HepG2 (cell line): ENCODE measurements around the gene SEC14L2. TPM values are rescaled to one million over a fixed set of nuclear protein-coding genes. Genes with fewer than 3 reads are reported as not detected.

ENCODE experiments used
- BORCS8-MEF2B ChIP-seq: sonication (generic); formaldehyde crosslinking; IDR thresholded peaks from 2 replicates; pipeline ENCODE4 v1.8.0; 2022; ENCODE audit warnings: mild to moderate bottlenecking, missing genetic modification reagents
- KAT7 ChIP-seq: IDR thresholded peaks from 2 replicates; pipeline ENCODE4 v1.6.1; 2018; ENCODE audit warnings: borderline replicate concordance, missing compliant biosample characterization
- MIXL1 ChIP-seq: IDR thresholded peaks from 2 replicates; pipeline ENCODE4 v1.6.1; 2016
- TARDBP ChIP-seq: sonication (generic); formaldehyde crosslinking; IDR thresholded peaks from 2 replicates; pipeline ENCODE4 v1.8.0; 2022; ENCODE audit warnings: mild to moderate bottlenecking, missing genetic modification reagents
- THAP11 ChIP-seq: IDR thresholded peaks from 2 replicates; pipeline ENCODE4 v1.6.1; 2016; ENCODE audit warnings: missing biosample characterization, missing genetic modification reagents
- ZNF143 ChIP-seq: sonication (generic); formaldehyde crosslinking; IDR thresholded peaks from 2 replicates; pipeline ENCODE4 v1.4.0; 2020; ENCODE audit warnings: missing genetic modification reagents
- polyA plus RNA-seq, 8 experiments: library from polyadenylated mRNA; depleted of rRNA in 3 of 8; stranded (reverse) in 7 of 8; unstranded in 1 of 8; fragments of >200 nt; fragmentation: Illumina TruSeq in 4 of 8; extraction: Trizol in 4 of 8; gene quantifications; 2 replicates each; pipeline versions ENCODE4 v1.2.1 to v1.2.3, GENCODE V29; 2011 to 2016; ENCODE audit warnings: low read depth in 4 of 8, missing spikeins in 1 of 8, mixed read lengths in 1 of 8; ENCODE audit not compliant: insufficient read depth in 1 of 8
- total RNA-seq, 5 experiments: library from RNA; depleted of rRNA; stranded (reverse); fragments of >200 nt; fragmentation: Illumina TruSeq; extraction: Trizol; gene quantifications; 2 replicates each; pipeline ENCODE4 v1.2.3, GENCODE V29; 2016; ENCODE audit warnings: low read depth in 1 of 5
- TF ChIP-seq, protein P1 (sequence below): sonication (generic); formaldehyde crosslinking; IDR thresholded peaks from 2 replicates; pipeline ENCODE4 v1.5.1; 2020; ENCODE audit warnings: mild to moderate bottlenecking, missing genetic modification reagents, borderline replicate concordance
- TF ChIP-seq, protein P2 (sequence below): sonication (generic); formaldehyde crosslinking; conservative IDR thresholded peaks from 2 replicates; pipeline ENCODE4 v1.4.0; 2020; ENCODE audit warnings: missing genetic modification reagents
- TF ChIP-seq, protein P3 (sequence below): sonication (generic); formaldehyde crosslinking; IDR thresholded peaks from 2 replicates; pipeline ENCODE4 v1.5.0; 2020; ENCODE audit warnings: mild to moderate bottlenecking, missing genetic modification reagents, moderate library complexity
- TF ChIP-seq, protein P4 (sequence below): IDR thresholded peaks from 2 replicates; pipeline ENCODE4 v1.6.1; 2016; ENCODE audit warnings: missing genetic modification reagents, missing compliant biosample characterization
- TF ChIP-seq, protein P5 (sequence below), 2 experiments: sonication (generic) in 1 of 2; formaldehyde crosslinking in 1 of 2; IDR thresholded peaks; 2 replicates each; pipeline versions ENCODE4 v1.4.0 to v1.6.1; 2018 to 2020; ENCODE audit warnings: missing genetic modification reagents in 2 of 2, borderline replicate concordance in 1 of 2, low read depth in 1 of 2, mild to moderate bottlenecking in 1 of 2, missing biosample characterization in 1 of 2
- TF ChIP-seq, protein P6 (sequence below): sonication (generic); formaldehyde crosslinking; IDR thresholded peaks from 2 replicates; pipeline ENCODE4 v1.8.1; 2022; ENCODE audit warnings: low read depth, mild to moderate bottlenecking, missing genetic modification reagents

SEC14L2 gene
- total and polyA plus RNA-seq, 2 of the 13 experiments (the other 11 are each of a cell fraction or from before 2014, with no cell fraction given): 4.1 to 5.1 TPM

DNA sequence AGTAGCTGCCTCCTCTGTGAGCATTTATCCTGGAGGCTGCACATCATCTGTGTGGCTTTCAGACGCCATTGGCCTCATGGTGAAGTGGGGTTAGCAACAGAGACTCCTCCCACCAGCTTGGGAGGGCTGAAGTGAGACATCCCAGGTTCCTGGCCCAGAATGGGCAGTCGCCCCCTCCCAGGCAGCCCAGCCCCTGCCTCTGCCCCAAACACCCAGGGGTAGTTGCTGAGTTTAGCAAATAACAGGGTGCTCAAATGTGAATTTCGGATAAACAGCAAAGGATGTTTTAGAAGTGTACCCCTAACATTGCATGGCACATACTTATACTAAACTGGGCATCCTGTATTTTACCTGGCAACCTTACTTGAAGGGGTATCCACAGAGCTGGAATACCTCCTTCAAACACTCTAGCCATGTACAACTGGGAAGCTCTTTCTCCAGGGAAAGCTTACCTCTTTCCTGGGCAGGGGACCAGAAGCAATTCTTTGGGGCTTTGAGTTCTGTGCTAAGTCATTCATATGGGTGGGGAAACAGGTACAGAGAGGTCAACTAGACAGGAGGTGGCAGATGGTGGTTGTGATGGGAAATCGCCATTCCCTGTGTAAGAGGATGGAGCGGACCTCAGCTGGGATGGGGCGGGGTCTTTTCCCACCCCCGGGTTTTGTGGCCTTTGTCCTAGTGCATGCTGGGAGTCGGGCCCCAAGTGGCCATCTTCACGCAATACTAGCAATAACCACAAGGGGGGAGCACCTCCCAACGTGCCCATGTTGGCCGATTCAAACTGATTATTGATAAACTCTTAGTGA is 48.0 kb downstream of the SEC14L2 start (continued):
- TF ChIP-seq, protein P1, sequence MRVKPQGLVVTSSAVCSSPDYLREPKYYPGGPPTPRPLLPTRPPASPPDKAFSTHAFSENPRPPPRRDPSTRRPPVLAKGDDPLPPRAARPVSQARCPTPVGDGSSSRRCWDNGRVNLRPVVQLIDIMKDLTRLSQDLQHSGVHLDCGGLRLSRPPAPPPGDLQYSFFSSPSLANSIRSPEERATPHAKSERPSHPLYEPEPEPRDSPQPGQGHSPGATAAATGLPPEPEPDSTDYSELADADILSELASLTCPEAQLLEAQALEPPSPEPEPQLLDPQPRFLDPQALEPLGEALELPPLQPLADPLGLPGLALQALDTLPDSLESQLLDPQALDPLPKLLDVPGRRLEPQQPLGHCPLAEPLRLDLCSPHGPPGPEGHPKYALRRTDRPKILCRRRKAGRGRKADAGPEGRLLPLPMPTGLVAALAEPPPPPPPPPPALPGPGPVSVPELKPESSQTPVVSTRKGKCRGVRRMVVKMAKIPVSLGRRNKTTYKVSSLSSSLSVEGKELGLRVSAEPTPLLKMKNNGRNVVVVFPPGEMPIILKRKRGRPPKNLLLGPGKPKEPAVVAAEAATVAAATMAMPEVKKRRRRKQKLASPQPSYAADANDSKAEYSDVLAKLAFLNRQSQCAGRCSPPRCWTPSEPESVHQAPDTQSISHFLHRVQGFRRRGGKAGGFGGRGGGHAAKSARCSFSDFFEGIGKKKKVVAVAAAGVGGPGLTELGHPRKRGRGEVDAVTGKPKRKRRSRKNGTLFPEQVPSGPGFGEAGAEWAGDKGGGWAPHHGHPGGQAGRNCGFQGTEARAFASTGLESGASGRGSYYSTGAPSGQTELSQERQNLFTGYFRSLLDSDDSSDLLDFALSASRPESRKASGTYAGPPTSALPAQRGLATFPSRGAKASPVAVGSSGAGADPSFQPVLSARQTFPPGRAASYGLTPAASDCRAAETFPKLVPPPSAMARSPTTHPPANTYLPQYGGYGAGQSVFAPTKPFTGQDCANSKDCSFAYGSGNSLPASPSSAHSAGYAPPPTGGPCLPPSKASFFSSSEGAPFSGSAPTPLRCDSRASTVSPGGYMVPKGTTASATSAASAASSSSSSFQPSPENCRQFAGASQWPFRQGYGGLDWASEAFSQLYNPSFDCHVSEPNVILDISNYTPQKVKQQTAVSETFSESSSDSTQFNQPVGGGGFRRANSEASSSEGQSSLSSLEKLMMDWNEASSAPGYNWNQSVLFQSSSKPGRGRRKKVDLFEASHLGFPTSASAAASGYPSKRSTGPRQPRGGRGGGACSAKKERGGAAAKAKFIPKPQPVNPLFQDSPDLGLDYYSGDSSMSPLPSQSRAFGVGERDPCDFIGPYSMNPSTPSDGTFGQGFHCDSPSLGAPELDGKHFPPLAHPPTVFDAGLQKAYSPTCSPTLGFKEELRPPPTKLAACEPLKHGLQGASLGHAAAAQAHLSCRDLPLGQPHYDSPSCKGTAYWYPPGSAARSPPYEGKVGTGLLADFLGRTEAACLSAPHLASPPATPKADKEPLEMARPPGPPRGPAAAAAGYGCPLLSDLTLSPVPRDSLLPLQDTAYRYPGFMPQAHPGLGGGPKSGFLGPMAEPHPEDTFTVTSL (CRISPR knock-in tag): no peak
- TF ChIP-seq, protein P2, sequence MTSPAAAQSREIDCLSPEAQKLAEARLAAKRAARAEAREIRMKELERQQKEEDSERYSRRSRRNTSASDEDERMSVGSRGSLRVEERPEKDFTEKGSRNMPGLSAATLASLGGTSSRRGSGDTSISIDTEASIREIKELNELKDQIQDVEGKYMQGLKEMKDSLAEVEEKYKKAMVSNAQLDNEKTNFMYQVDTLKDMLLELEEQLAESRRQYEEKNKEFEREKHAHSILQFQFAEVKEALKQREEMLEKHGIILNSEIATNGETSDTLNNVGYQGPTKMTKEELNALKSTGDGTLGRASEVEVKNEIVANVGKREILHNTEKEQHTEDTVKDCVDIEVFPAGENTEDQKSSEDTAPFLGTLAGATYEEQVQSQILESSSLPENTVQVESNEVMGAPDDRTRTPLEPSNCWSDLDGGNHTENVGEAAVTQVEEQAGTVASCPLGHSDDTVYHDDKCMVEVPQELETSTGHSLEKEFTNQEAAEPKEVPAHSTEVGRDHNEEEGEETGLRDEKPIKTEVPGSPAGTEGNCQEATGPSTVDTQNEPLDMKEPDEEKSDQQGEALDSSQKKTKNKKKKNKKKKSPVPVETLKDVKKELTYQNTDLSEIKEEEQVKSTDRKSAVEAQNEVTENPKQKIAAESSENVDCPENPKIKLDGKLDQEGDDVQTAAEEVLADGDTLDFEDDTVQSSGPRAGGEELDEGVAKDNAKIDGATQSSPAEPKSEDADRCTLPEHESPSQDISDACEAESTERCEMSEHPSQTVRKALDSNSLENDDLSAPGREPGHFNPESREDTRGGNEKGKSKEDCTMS (CRISPR knock-in tag): no peak
- TF ChIP-seq BORCS8-MEF2B (CRISPR knock-in tag): no peak
- 0 out of 2 replicates have a peak, but pooled peaks have one; percentile 18 for TF ChIP-seq MIXL1 (CRISPR knock-in tag)
- no peak for TF ChIP-seq KAT7 (CRISPR knock-in tag)
- TF ChIP-seq, protein P3, sequence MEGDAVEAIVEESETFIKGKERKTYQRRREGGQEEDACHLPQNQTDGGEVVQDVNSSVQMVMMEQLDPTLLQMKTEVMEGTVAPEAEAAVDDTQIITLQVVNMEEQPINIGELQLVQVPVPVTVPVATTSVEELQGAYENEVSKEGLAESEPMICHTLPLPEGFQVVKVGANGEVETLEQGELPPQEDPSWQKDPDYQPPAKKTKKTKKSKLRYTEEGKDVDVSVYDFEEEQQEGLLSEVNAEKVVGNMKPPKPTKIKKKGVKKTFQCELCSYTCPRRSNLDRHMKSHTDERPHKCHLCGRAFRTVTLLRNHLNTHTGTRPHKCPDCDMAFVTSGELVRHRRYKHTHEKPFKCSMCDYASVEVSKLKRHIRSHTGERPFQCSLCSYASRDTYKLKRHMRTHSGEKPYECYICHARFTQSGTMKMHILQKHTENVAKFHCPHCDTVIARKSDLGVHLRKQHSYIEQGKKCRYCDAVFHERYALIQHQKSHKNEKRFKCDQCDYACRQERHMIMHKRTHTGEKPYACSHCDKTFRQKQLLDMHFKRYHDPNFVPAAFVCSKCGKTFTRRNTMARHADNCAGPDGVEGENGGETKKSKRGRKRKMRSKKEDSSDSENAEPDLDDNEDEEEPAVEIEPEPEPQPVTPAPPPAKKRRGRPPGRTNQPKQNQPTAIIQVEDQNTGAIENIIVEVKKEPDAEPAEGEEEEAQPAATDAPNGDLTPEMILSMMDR (CRISPR knock-in tag): peak; percentile 78
- TF ChIP-seq, protein P4, sequence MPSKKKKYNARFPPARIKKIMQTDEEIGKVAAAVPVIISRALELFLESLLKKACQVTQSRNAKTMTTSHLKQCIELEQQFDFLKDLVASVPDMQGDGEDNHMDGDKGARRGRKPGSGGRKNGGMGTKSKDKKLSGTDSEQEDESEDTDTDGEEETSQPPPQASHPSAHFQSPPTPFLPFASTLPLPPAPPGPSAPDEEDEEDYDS: no peak
- TF ChIP-seq TARDBP (CRISPR knock-in tag): no peak
- TF ChIP-seq, protein P5, sequence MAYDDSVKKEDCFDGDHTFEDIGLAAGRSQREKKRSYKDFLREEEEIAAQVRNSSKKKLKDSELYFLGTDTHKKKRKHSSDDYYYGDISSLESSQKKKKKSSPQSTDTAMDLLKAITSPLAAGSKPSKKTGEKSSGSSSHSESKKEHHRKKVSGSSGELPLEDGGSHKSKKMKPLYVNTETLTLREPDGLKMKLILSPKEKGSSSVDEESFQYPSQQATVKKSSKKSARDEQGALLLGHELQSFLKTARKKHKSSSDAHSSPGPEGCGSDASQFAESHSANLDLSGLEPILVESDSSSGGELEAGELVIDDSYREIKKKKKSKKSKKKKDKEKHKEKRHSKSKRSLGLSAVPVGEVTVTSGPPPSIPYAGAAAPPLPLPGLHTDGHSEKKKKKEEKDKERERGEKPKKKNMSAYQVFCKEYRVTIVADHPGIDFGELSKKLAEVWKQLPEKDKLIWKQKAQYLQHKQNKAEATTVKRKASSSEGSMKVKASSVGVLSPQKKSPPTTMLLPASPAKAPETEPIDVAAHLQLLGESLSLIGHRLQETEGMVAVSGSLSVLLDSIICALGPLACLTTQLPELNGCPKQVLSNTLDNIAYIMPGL (CRISPR knock-in tag; IDR thresholded peaks at IDR 0.05; ENCODE audit: borderline replicate concordance in 1 of 2, low read depth in 1 of 2): 0 out of 4 replicates have a peak, but pooled peaks of 1 of the 2 experiments have one; percentile 40
- TF ChIP-seq, protein P6, sequence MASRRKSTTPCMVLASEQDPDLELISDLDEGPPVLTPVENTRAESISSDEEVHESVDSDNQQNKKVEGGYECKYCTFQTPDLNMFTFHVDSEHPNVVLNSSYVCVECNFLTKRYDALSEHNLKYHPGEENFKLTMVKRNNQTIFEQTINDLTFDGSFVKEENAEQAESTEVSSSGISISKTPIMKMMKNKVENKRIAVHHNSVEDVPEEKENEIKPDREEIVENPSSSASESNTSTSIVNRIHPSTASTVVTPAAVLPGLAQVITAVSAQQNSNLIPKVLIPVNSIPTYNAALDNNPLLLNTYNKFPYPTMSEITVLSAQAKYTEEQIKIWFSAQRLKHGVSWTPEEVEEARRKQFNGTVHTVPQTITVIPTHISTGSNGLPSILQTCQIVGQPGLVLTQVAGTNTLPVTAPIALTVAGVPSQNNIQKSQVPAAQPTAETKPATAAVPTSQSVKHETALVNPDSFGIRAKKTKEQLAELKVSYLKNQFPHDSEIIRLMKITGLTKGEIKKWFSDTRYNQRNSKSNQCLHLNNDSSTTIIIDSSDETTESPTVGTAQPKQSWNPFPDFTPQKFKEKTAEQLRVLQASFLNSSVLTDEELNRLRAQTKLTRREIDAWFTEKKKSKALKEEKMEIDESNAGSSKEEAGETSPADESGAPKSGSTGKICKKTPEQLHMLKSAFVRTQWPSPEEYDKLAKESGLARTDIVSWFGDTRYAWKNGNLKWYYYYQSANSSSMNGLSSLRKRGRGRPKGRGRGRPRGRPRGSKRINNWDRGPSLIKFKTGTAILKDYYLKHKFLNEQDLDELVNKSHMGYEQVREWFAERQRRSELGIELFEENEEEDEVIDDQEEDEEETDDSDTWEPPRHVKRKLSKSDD: no peak
- TF ChIP-seq ZNF143 (CRISPR knock-in tag): peak; percentile 86
- TF ChIP-seq THAP11: 0 out of 2 replicates have a peak, but pooled peaks have one; percentile 23
